ENCODE results near the gene ZBP1.
A peak's percentile ranks its signal among the peaks of the same experiment; 100 is the strongest.

Gene ZBP1

GRCh38 chr20:57618091-57618763 lies 2.0 kb downstream of the ZBP1 start:
- DNase-seq (peak; percentile 43), ATAC-seq (no peak)

- no peak for DNase-seq
- no peak for ATAC-seq
These were observed 3.0 kb downstream of the ZBP1 start for GRCh38 chr20:57617079-57617795.

- DNase-seq (no peak), ATAC-seq (no peak)
These were observed 3.9 kb downstream of the ZBP1 start for GRCh38 chr20:57616143-57616951.

- DNase-seq (no peak), ATAC-seq (no peak)
These were observed 4.8 kb downstream of the ZBP1 start for GRCh38 chr20:57615445-57615811.

- ATAC-seq (no peak), DNase-seq (peak; percentile 2)
These were observed 5.5 kb downstream of the ZBP1 start for GRCh38 chr20:57614490-57615444.

- DNase-seq = peak; percentile 0
- ATAC-seq = no peak
These were observed 6.7 kb downstream of the ZBP1 start for GRCh38 chr20:57613481-57613921.

- no peak for DNase-seq
- no peak for ATAC-seq
These were observed 7.3 kb downstream of the ZBP1 start for GRCh38 chr20:57612916-57613315.

- DNase-seq = no peak
- ATAC-seq = no peak
These were observed 7.8 kb downstream of the ZBP1 start for GRCh38 chr20:57612436-57612835.

- DNase-seq (no peak), ATAC-seq (no peak)
These were observed 8.5 kb downstream of the ZBP1 start for GRCh38 chr20:57611586-57612311.

GRCh38 chr20:57610261-57610952 lies 9.8 kb downstream of the ZBP1 start:
- ATAC-seq (no peak), DNase-seq (no peak)

- no peak for ATAC-seq
- DNase-seq = no peak
These were observed 10.4 kb downstream of the ZBP1 start for GRCh38 chr20:57609842-57610167.

- ATAC-seq = no peak
- DNase-seq = no peak
These were observed 11.0 kb downstream of the ZBP1 start for GRCh38 chr20:57609086-57609841.

GRCh38 chr20:57608516-57608915 lies 11.7 kb downstream of the ZBP1 start:
- DNase-seq (no peak), ATAC-seq (no peak)

- DNase-seq (no peak), ATAC-seq (no peak)
These were observed 14.3 kb downstream of the ZBP1 start for GRCh38 chr20:57605878-57606277.

GRCh38 chr20:57605045-57605444 lies 15.2 kb downstream of the ZBP1 start:
- DNase-seq (no peak), ATAC-seq (no peak)

GRCh38 chr20:57603120-57603519 lies 17.1 kb downstream of the ZBP1 start:
- DNase-seq (no peak), ATAC-seq (no peak)

GRCh38 chr20:57601737-57602136 lies 18.5 kb downstream of the ZBP1 start:
- no peak for DNase-seq
- ATAC-seq = no peak

GRCh38 chr20:57601211-57601570 lies 19.0 kb downstream of the ZBP1 start:
- DNase-seq (no peak), ATAC-seq (no peak)

- ATAC-seq = peak; percentile 8
- no peak for DNase-seq
These were observed 19.7 kb downstream of the ZBP1 start for GRCh38 chr20:57600320-57601210.

Data from stimulated activated naive CD8-positive, alpha-beta T cell treated with anti-CD3 and anti-CD28 coated beads, Interleukin-15, Interleukin-2, amounts not matched to agents 100 U/mL and 50 U/mL, for 24 hours (primary cell).